OCI-LY1 (cell line): ENCODE results near the gene RHEX.

Source experiments
- H2AFZ ChIP-seq: fragments of 200-600 bp; sonication (generic), shearing (Covaris generic); 2 replicates; pipeline ENCODE4 v1.6.0; 2014; ENCODE audit warnings: antibody characterized with exemption, mild to moderate bottlenecking, low read length
- H3F3A ChIP-seq: fragments of 200-600 bp; sonication (generic), shearing (Covaris generic); 2 replicates; pipeline ENCODE4 v1.6.0; 2014; ENCODE audit warnings: mild to moderate bottlenecking, antibody characterized with exemption, low read length, moderate library complexity; ENCODE audit not compliant: insufficient read depth
- H3K27ac ChIP-seq: fragments of 200-600 bp; sonication (generic); 2 replicates; pipeline ENCODE4 v1.5.1; 2014; ENCODE audit warnings: low read length, mixed run types, mild to moderate bottlenecking, low read depth; ENCODE audit not compliant: poor library complexity, severe bottlenecking
- H3K27me3 ChIP-seq: fragments of 200-600 bp; sonication (generic); 2 replicates; pipeline ENCODE4 v1.6.0; 2014; ENCODE audit warnings: antibody characterized with exemption, mild to moderate bottlenecking, low read length, moderate library complexity; ENCODE audit not compliant: insufficient read depth
- H3K36me3 ChIP-seq: fragments of 200-600 bp; sonication (generic); 2 replicates; pipeline ENCODE4 v1.6.1; 2014; ENCODE audit warnings: mild to moderate bottlenecking, antibody characterized with exemption, low read length, moderate library complexity, mixed read lengths; ENCODE audit not compliant: insufficient read depth
- H3K4me1 ChIP-seq: fragments of 200-600 bp; sonication (generic); 2 replicates; pipeline ENCODE4 v1.5.1; 2014; ENCODE audit warnings: mild to moderate bottlenecking, low read length, moderate library complexity; ENCODE audit not compliant: insufficient read depth, severe bottlenecking
- H3K4me2 ChIP-seq: fragments of 200-600 bp; sonication (generic), shearing (Covaris generic); 2 replicates; pipeline ENCODE4 v1.6.1; 2014; ENCODE audit warnings: low read length
- H3K4me3 ChIP-seq: fragments of 200-600 bp; sonication (generic); 2 replicates; pipeline ENCODE4 v1.5.1; 2014; ENCODE audit warnings: low read length, low read depth, mild to moderate bottlenecking, mixed read lengths; ENCODE audit not compliant: poor library complexity, severe bottlenecking
- H3K79me2 ChIP-seq: fragments of 200-600 bp; shearing (Covaris generic); 2 replicates; pipeline ENCODE4 v1.6.1; 2016; ENCODE audit warnings: mixed run types, low read length, mixed read lengths; ENCODE audit not compliant: insufficient read depth
- H3K9ac ChIP-seq: fragments of 200-600 bp; sonication (generic), shearing (Covaris generic); 2 replicates; pipeline ENCODE4 v1.6.1; 2014; ENCODE audit warnings: mild to moderate bottlenecking, low read length, mixed read lengths
- H3K9me2 ChIP-seq: fragments of 200-600 bp; sonication (generic), shearing (Covaris generic); 2 replicates; pipeline ENCODE4 v1.6.1; 2014; ENCODE audit warnings: low read depth, mild to moderate bottlenecking, low read length, mixed read lengths
- H3K9me3 ChIP-seq: fragments of 200-600 bp; shearing (Covaris generic); 2 replicates; pipeline ENCODE4 v1.6.1; 2014; ENCODE audit warnings: low read length, mixed read lengths
- H4K20me1 ChIP-seq: fragments of 200-600 bp; sonication (generic), shearing (Covaris generic); 2 replicates; pipeline ENCODE4 v1.6.0; 2016; ENCODE audit warnings: mild to moderate bottlenecking, low read length; ENCODE audit not compliant: insufficient read depth
- CTCF ChIP-seq: fragments of 200-600 bp; sonication (generic), shearing (Covaris generic); IDR thresholded peaks from 2 replicates; pipeline ENCODE4 v1.5.1; 2017; ENCODE audit warnings: mild to moderate bottlenecking, antibody characterized with exemption, low read length, moderate library complexity, mixed read lengths
- EZH2 ChIP-seq: fragments of 200-600 bp; sonication (generic), shearing (Covaris generic); IDR thresholded peaks from 2 replicates; pipeline ENCODE4 v1.8.0; 2017; ENCODE audit warnings: borderline replicate concordance, mixed run types, mild to moderate bottlenecking, antibody characterized with exemption, low read length, moderate library complexity, mixed read lengths

RHEX gene

GRCh38 chr1:206081856-206082255, 28.9 kb downstream of the RHEX start:
- no peak overlapping the region for H2AFZ ChIP-seq
- no peaks in the 10 kb centered on the region for H3F3A ChIP-seq
- H3K27ac ChIP-seq, result no peak overlapping the region
- H3K36me3 ChIP-seq, result no peaks in the 10 kb centered on the region
- no peak overlapping the region for H3K4me2 ChIP-seq
- no peaks in the 10 kb centered on the region for H3K27me3 ChIP-seq
- H4K20me1 ChIP-seq, result no peaks in the 10 kb centered on the region
- H3K9me3 ChIP-seq, result no peaks in the 10 kb centered on the region
- no peaks in the 10 kb centered on the region for H3K79me2 ChIP-seq
- H3K9ac ChIP-seq, result no peak overlapping the region
- no peak overlapping the region for H3K4me3 ChIP-seq
- no peaks in the 10 kb centered on the region for H3K4me1 ChIP-seq
- no peaks in the 10 kb centered on the region for H3K9me2 ChIP-seq
- no peak for TF ChIP-seq CTCF
- no peak for TF ChIP-seq EZH2

GRCh38 chr1:206082831-206083695, 30.1 kb downstream of the RHEX start:
- no peaks in the 10 kb centered on the region for H3F3A ChIP-seq
- H3K79me2 ChIP-seq, result no peaks in the 10 kb centered on the region
- no peaks in the 10 kb centered on the region for H3K4me1 ChIP-seq
- no peaks in the 10 kb centered on the region for H3K9me2 ChIP-seq
- H3K4me3 ChIP-seq, result no peak overlapping the region
- TF ChIP-seq EZH2, result no peak
- no peak overlapping the region for H2AFZ ChIP-seq
- no peak overlapping the region for H3K4me2 ChIP-seq
- no peak overlapping the region for H3K27ac ChIP-seq
- no peaks in the 10 kb centered on the region for H3K9me3 ChIP-seq
- no peaks in the 10 kb centered on the region for H3K27me3 ChIP-seq
- H3K36me3 ChIP-seq, result no peaks in the 10 kb centered on the region
- H4K20me1 ChIP-seq, result no peaks in the 10 kb centered on the region
- no peak overlapping the region for H3K9ac ChIP-seq

- Histone ChIP-seq H3K36me3 (no peaks in the 10 kb centered on the region), H3F3A (no peaks in the 10 kb centered on the region), H3K9me3 (no peaks in the 10 kb centered on the region), H3K9me2 (no peaks in the 10 kb centered on the region), H3K27ac (no peak overlapping the region), H3K79me2 (no peaks in the 10 kb centered on the region), H3K9ac (no peak overlapping the region), H3K27me3 (no peaks in the 10 kb centered on the region), H3K4me3 (no peak overlapping the region), H3K4me2 (no peak overlapping the region), H2AFZ (no peak overlapping the region), H4K20me1 (no peaks in the 10 kb centered on the region), H3K4me1 (no peaks in the 10 kb centered on the region)
- TF ChIP-seq CTCF, result no peak
- TF ChIP-seq EZH2, result no peak
Observed at GRCh38 chr1:206083750-206084149, 30.8 kb downstream of the RHEX start.

- H2AFZ ChIP-seq, result no peak overlapping the region
- no peak overlapping the region for H3K27ac ChIP-seq
- no peak overlapping the region for H3K9ac ChIP-seq
- H3K4me2 ChIP-seq, result no peak overlapping the region
- no peaks in the 10 kb centered on the region for H3K9me3 ChIP-seq
- no peak for TF ChIP-seq EZH2
- TF ChIP-seq CTCF, result no peak
- H3K9me2 ChIP-seq, result no peaks in the 10 kb centered on the region
- no peaks in the 10 kb centered on the region for H3K27me3 ChIP-seq
- no peaks in the 10 kb centered on the region for H3K36me3 ChIP-seq
- no peaks in the 10 kb centered on the region for H3F3A ChIP-seq
- no peaks in the 10 kb centered on the region for H4K20me1 ChIP-seq
- no peaks in the 10 kb centered on the region for H3K4me1 ChIP-seq
- no peak overlapping the region for H3K4me3 ChIP-seq
- no peaks in the 10 kb centered on the region for H3K79me2 ChIP-seq
Observed at GRCh38 chr1:206087091-206087490, 34.1 kb downstream of the RHEX start.
